ENCODE data around the gene RASL10A. TPM values are rescaled to one million over a fixed set of nuclear protein-coding genes. Genes with fewer than 3 reads are reported as not detected.

The RASL10A gene
- total RNA-seq, 1 experiment from 2014 or later: 0.82 TPM

DNA sequence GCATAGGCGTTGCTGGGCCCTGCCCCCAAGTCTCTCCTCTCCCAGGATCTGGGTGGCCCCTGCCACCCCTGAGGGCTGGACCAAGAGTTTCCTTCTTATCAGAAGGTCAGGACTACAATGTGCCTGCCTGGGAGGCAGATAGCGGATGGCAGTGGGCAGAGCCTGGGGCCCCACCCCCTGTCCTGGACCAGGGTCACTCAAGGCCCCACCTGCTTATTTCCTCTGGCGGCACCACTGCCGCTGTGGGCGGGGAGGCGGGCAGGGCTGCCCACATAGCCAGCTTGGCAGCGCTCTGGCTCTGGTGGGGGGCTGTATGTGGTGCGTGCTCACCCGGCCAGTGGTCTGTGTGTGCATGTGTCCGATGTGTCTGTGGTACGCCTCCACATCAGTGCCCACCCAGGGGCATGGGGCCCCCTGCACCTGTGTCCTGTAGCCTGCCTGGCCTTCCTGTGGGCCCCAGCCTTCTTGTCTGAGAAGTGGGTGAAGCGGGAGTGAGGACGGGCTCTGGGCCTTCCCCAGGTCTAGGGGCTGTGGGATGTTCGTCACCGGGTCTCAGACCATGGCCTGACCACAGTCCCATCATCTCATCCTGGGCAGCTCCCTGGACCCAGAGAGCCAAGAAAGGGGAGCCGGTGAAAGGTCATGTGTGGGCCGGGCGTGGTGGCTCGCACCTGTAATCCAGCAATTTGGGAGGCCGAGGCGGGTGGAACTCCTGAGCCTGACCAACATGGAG, 6.0 kb downstream of the RASL10A start:
- peak; percentile 21 for DNase-seq (ENCODE audit: unreplicated experiment)
- BruUV-seq (replicated peaks): no TSS peak
- H3K27me3 Mint-ChIP-seq (ENCODE audit: insufficient read depth, unreplicated experiment): peaks cover 10% of the 10 kb centered on the region
- no peak overlapping the region for H3K27ac Mint-ChIP-seq (ENCODE audit: low read depth, unreplicated experiment)
- TF ChIP-seq, protein P1, sequence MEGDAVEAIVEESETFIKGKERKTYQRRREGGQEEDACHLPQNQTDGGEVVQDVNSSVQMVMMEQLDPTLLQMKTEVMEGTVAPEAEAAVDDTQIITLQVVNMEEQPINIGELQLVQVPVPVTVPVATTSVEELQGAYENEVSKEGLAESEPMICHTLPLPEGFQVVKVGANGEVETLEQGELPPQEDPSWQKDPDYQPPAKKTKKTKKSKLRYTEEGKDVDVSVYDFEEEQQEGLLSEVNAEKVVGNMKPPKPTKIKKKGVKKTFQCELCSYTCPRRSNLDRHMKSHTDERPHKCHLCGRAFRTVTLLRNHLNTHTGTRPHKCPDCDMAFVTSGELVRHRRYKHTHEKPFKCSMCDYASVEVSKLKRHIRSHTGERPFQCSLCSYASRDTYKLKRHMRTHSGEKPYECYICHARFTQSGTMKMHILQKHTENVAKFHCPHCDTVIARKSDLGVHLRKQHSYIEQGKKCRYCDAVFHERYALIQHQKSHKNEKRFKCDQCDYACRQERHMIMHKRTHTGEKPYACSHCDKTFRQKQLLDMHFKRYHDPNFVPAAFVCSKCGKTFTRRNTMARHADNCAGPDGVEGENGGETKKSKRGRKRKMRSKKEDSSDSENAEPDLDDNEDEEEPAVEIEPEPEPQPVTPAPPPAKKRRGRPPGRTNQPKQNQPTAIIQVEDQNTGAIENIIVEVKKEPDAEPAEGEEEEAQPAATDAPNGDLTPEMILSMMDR (IDR thresholded peaks at IDR 0.05; ENCODE audit: unreplicated experiment): no peak
- CTCF ChIA-PET: no interaction called here
- POLR2A ChIA-PET: interaction anchor here (0.7 to 3.0 kb wide), 5 partner anchors 15 to 244 kb away, joined by 3 to 11 read pairs (median 4); partner anchors contain the start of genes EWSR1, RHBDD3 and THOC5
- intact Hi-C loops (cut with micrococcal nuclease): loop anchor here (10.0 kb wide), 1 partner anchor 75 kb away; the partner anchor contains the start of gene AP1B1
- peak overlapping the region; percentile 88 for H3K4me3 Mint-ChIP-seq (ENCODE audit: unreplicated experiment)
- H3K36me3 Mint-ChIP-seq (ENCODE audit: insufficient read depth, unreplicated experiment): peaks cover 10% of the 10 kb centered on the region
- H3K9me3 Mint-ChIP-seq (ENCODE audit: unreplicated experiment): no peaks in the 10 kb centered on the region
- H3K4me1 Mint-ChIP-seq (ENCODE audit: insufficient read depth, unreplicated experiment): peaks cover 25% of the 10 kb centered on the region

DNA sequence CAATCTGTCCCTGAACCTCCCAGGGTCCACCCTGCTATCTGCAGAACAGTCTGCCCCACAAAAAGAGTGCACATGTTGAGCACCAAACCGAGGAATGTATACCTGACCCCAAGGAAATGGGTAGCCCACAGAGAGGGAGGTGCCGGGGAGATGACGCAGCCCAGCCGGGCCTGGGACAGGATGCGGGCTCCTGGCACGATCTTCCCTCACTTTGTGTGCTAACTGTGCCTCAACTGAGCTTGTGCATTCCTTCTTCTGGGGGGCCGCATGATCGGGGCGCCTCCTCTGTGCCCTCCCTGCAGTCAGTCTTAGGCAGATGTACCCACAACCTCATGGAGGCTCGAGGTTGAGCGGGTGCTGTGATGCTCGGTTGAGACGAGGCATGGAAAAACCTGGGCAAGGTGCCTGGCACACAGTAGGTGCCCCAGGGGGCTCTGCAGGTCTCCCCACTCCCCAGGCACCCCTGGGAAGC, 6.7 kb downstream of the RASL10A start:
- Mint-ChIP-seq H3K27me3 (ENCODE audit: insufficient read depth, unreplicated experiment) (peaks cover 3% of the 10 kb centered on the region), H3K9me3 (ENCODE audit: unreplicated experiment) (no peaks in the 10 kb centered on the region), H3K27ac (ENCODE audit: low read depth, unreplicated experiment) (peak overlapping the region; percentile 67), H3K36me3 (ENCODE audit: insufficient read depth, unreplicated experiment) (peaks cover 8% of the 10 kb centered on the region), H3K4me1 (ENCODE audit: insufficient read depth, unreplicated experiment) (peaks cover 19% of the 10 kb centered on the region), H3K4me3 (ENCODE audit: unreplicated experiment) (peak overlapping the region; percentile 88)
- intact Hi-C loops (cut with micrococcal nuclease): loop anchor here (10.0 kb wide), 1 partner anchor 76 kb away; the partner anchor contains the start of gene AP1B1
- TF ChIP-seq, protein P1 (IDR thresholded peaks at IDR 0.05; ENCODE audit: unreplicated experiment): no peak
- ChIA-PET CTCF (no interaction called here), POLR2A (interaction anchor here (0.7 to 3.0 kb wide), 7 partner anchors 14 to 360 kb away, joined by 3 to 11 read pairs (median 4); partner anchors contain the start of genes EWSR1, RHBDD3 and THOC5)
- peak; percentile 79 for DNase-seq (ENCODE audit: unreplicated experiment)
- BruUV-seq (replicated peaks): no TSS peak

DNA sequence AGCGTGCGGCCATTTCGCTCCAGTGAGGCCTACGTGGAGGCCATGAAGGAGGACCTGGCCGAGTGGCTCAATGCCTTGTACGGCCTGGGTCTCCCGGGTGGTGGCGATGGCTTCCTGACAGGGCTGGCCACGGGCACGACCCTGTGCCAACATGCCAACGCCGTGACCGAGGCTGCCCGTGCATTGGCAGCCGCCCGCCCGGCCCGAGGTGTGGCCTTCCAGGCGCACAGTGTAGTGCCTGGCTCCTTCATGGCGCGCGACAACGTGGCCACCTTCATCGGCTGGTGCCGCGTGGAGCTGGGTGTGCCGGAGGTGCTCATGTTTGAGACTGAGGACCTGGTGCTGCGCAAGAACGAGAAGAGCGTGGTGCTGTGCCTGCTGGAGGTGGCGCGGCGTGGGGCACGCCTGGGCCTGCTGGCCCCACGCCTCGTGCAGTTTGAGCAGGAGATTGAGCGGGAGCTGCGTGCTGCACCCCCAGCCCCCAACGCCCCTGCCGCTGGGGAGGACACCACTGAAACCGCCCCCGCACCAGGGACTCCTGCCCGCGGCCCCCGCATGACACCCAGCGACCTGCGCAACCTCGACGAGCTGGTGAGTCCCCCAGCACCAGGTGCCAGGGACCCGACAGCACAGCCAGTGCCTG, 7.2 kb downstream of the RASL10A start:
- no TSS peak for BruUV-seq (replicated peaks)
- POLR2A ChIA-PET: interaction anchor here (0.7 to 3.0 kb wide), 7 partner anchors 13 to 361 kb away, joined by 3 to 11 read pairs (median 4); partner anchors contain the start of genes EWSR1, RHBDD3 and THOC5
- Mint-ChIP-seq H3K4me1 (ENCODE audit: insufficient read depth, unreplicated experiment) (peaks cover 19% of the 10 kb centered on the region), H3K27me3 (ENCODE audit: insufficient read depth, unreplicated experiment) (no peaks in the 10 kb centered on the region), H3K4me3 (ENCODE audit: unreplicated experiment) (peak overlapping the region; percentile 88), H3K9me3 (ENCODE audit: unreplicated experiment) (no peaks in the 10 kb centered on the region), H3K36me3 (ENCODE audit: insufficient read depth, unreplicated experiment) (peaks cover 6% of the 10 kb centered on the region), H3K27ac (ENCODE audit: low read depth, unreplicated experiment) (peak overlapping the region; percentile 67)
- intact Hi-C loops (cut with micrococcal nuclease): loop anchor here (10.0 kb wide), 1 partner anchor 77 kb away; the partner anchor contains the start of gene AP1B1
- TF ChIP-seq, protein P1 (IDR thresholded peaks at IDR 0.05; ENCODE audit: unreplicated experiment): no peak
- peak; percentile 33 for DNase-seq (ENCODE audit: unreplicated experiment)
- CTCF ChIA-PET: no interaction called here
